GM19452 (cell line): ENCODE results near the gene ECM1.

Experiments
- ATAC-seq: cut with Tn5 transposase; IDR thresholded peaks from one replicate; pipeline ENCODE4 v1.9.1; 2021; ENCODE audit not compliant: unreplicated experiment

Gene ECM1

GRCh38 chr1:150543500-150544143, 35.7 kb downstream of the ECM1 start:
- ATAC-seq, result no peak

- ATAC-seq, result no peak
These were observed 36.3 kb downstream of the ECM1 start for GRCh38 chr1:150544204-150544603.

GRCh38 chr1:150545486-150546032, 37.6 kb downstream of the ECM1 start:
- no peak for ATAC-seq

GRCh38 chr1:150546294-150546937, 38.5 kb downstream of the ECM1 start:
- no peak for ATAC-seq

GRCh38 chr1:150548324-150548631, 40.4 kb downstream of the ECM1 start:
- no peak for ATAC-seq

- ATAC-seq, result no peak
These were observed 41.0 kb downstream of the ECM1 start, which contains the start of gene ADAMTSL4 for GRCh38 chr1:150548632-150549495. Gene ADAMTSL4 (plus strand): TSS chr1:150549408. CDS start chr1:150552289, 2,881 bp downstream.

- no peak for ATAC-seq
These were observed 41.8 kb downstream of the ECM1 start for GRCh38 chr1:150549496-150550221.

- no peak for ATAC-seq
These were observed 42.5 kb downstream of the ECM1 start for GRCh38 chr1:150550222-150551050.

- no peak for ATAC-seq
These were observed 43.3 kb downstream of the ECM1 start for GRCh38 chr1:150551051-150551783.

GRCh38 chr1:150551784-150552127, 43.8 kb downstream of the ECM1 start:
- ATAC-seq, result no peak

GRCh38 chr1:150552128-150552910, 44.4 kb downstream of the ECM1 start:
- no peak for ATAC-seq

GRCh38 chr1:150552911-150553289, 45.0 kb downstream of the ECM1 start:
- ATAC-seq, result no peak

- no peak for ATAC-seq
These were observed 45.6 kb downstream of the ECM1 start for GRCh38 chr1:150553392-150554085.

- ATAC-seq, result no peak
These were observed 46.2 kb downstream of the ECM1 start for GRCh38 chr1:150554086-150554452.

- no peak for ATAC-seq
These were observed 47.5 kb downstream of the ECM1 start for GRCh38 chr1:150555198-150555970.

GRCh38 chr1:150555971-150556865, 48.3 kb downstream of the ECM1 start:
- no peak for ATAC-seq
